ENCODE measurements around the gene ZBTB7C.

The ZBTB7C gene

GRCh38 chr18:48106976-48107781, 302.0 kb downstream of the ZBTB7C start:
- DNase-seq (ENCODE audit: insufficient read length, low spot score) (no peak), FAIRE-seq (no peak)

DNA sequence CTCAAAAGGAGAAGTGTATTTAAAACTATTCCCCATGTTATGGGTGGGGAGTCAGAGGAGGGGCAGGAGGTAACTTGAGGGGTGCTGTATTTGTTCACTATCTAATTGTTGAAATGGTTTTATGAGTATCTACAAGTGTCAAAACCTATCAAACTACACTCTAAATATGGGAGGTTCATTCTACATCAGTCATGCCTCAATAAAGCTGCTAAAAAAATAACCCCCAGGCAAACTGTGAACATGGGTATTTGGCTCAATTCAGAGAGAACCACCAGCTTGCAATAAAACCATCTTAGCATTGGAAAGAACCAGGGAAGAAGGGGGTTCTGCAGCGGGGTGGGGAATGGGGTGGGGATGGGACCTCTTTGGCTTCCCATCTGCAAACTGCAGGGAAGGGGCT, 302.7 kb downstream of the ZBTB7C start:
- no peak for FAIRE-seq

DNA sequence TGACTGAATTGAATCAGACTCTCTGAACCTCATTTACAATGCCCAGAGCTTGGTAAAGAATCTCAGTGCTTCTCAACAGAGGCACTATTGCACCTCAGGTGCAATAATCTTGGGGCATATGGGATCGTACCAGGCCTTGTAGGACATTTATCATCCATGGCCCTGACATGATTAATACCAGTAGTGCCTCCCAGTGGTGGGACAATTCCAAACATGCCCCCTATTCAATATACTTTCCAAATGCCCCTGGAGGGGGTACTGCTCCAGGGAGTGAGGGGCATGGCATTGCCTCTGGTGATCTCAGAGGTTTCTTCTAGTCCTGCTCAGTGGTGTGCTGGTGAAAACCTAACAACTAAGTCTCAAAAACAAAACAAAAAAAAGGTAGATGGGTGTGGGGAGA, 303.9 kb downstream of the ZBTB7C start:
- no peak for FAIRE-seq
- DNase-seq (ENCODE audit: insufficient read length, low spot score) = no peak

More for the DNA sequence above, 302.7 kb downstream of the ZBTB7C start:
- no peak for DNase-seq (ENCODE audit: insufficient read length, low spot score)

DNA sequence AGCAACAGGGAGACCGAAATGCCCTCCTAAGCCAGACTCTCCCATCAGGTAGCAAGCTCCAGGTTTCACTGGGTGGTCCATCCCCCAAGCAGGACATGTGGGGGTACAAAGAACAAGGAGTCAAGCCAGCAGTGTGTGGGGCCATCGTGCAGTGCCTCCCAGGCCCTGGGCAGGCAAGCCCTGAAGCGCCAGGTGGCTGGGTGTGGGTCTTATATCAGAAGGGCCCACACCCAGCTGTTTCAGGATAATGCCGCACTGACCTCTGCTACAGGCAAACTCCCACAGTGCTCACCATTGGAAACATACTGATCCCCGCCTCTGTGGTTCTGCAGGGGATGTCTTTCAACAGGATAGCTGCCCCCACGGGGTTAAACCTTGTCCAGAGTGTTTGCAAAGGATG, 304.5 kb downstream of the ZBTB7C start:
- FAIRE-seq (no peak), DNase-seq (ENCODE audit: insufficient read length, low spot score) (no peak)

DNA sequence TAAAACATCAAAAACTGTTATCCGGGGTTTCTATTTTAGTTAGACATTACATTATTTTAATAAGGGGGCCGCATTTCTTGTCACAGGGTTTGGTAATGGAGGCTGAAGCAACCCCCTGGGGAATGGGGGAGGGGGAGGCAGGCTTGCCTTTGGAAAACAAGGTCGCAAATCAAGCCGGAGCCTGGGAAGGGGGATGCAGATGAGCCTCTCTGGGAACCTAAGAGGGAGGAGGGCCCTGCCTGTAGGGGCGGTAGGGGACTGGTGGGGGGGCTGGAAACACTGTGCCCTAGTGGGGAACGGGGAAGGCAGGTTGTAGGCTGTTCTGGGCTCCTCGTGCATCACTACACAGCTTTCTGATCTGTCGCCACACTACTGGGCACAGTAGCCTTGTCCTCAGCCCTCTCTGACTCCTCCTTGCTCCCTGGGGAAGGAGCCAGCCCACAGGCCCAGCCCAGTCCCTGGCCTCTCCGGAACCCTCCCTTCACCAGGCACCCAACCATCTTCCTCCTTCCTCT, 308.5 kb downstream of the ZBTB7C start:
- FAIRE-seq = no peak
- no peak for DNase-seq (ENCODE audit: insufficient read length, low spot score)

DNA sequence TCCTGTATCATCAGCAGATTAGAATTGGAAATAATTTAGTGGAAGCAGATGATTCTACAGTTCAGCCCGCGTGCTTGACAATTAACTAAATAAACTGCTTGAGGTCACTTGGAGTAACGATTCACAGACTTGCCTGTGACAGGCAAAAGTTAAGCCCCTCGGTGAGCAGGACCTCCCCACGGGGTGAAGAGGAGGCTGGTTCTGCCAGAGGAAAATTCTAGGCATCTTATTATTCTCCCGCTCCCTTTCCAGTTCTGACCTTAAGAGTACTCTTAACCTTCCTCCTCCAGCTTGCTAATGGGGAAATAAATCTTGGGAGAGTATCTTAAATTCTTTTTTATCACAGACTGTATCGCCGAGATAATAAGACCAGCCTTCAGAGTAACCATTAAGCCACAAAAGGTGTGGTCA, 309.0 kb downstream of the ZBTB7C start:
- FAIRE-seq (no peak), DNase-seq (ENCODE audit: insufficient read length, low spot score) (no peak)

DNA sequence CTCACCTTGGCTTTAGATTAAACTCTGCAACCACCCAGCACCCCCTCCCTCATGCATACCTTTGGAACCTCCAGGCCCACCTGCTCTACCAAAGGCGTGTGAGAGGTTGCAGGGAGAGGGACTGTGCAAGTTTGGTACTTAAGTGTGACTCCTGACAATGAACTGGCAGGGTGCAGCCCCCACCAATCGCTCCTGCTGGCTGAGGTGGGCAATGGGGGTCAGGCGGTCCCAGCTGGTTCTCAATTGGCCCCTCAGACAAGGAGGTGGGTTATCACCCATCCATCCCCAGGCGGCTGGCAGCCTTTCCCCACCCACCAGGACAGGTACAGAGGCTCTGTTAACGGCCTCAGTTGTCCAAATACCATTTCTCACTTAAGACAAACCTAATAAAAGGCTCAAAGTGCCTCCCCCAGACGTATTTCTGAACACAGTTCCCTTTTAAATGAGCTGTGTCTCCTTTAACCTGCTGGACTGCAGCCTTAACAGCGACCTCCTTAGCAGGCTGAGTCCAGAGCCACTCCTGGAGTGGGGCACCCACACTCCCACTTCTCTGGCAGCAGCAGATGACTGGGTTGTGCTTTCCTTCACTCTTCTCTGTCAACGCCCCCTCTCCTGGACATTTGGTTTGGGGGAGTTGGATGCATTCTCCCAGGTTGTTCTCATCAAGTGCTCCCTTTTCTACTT, 309.6 kb downstream of the ZBTB7C start:
- DNase-seq (ENCODE audit: insufficient read length, low spot score) (no peak), FAIRE-seq (no peak)

- FAIRE-seq (no peak), DNase-seq (ENCODE audit: insufficient read length, low spot score) (no peak)
These were observed 310.6 kb downstream of the ZBTB7C start for GRCh38 chr18:48098538-48098937.

DNA sequence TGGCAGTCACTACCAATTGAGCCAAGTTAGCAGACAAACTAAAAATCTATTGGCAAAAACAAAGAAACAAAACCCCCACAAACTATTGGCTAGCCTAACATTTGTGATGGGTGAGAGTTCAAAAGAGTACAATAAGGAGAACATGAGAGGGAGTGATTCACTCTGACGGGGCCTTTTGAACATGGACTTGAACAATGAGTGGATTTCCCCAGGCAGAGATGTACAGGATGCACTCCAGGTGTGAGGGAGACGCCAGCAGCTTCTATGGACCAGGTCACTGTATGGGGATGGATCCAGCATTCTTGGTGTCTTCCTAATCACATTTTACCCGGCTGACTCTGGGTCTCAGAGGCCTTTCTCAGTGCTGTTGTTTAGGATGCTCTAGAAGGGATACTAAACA, 311.2 kb downstream of the ZBTB7C start:
- FAIRE-seq (no peak), DNase-seq (ENCODE audit: insufficient read length, low spot score) (no peak)

GRCh38 chr18:48095726-48096125, 313.5 kb downstream of the ZBTB7C start:
- FAIRE-seq (no peak), DNase-seq (ENCODE audit: insufficient read length, low spot score) (no peak)

GRCh38 chr18:48093104-48093503, 316.1 kb downstream of the ZBTB7C start:
- DNase-seq (ENCODE audit: insufficient read length, low spot score) (no peak), FAIRE-seq (no peak)

DNA sequence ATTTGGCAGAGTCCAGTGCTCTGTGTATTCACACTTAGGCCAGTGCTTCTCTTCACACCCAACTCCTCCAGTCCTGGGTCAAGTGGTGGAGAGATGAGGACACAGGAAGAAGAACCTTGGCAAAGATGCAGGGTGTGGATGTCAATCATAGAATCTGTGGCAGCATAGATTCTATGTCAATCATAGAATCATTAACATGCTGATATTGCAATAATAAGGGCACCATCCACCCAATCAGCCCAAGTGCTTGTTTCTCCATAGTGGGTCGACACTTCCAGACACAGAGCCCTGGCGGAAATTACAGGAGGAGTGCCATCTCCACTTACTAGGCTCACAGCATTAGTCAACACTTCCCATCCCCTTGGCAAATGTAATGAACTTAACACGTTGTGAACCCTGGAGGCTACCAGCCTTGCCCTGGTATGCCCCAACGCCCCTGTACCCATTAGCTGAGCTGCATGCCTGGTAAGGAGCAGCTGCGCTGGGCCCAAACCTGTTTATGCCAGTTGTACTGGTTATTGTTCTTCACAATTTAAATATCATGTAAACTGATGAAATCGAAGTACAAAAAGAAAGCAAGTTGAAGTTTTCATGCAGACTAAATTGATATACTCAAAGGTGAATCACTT, 317.2 kb downstream of the ZBTB7C start:
- FAIRE-seq (no peak), DNase-seq (ENCODE audit: insufficient read length, low spot score) (no peak)

DNA sequence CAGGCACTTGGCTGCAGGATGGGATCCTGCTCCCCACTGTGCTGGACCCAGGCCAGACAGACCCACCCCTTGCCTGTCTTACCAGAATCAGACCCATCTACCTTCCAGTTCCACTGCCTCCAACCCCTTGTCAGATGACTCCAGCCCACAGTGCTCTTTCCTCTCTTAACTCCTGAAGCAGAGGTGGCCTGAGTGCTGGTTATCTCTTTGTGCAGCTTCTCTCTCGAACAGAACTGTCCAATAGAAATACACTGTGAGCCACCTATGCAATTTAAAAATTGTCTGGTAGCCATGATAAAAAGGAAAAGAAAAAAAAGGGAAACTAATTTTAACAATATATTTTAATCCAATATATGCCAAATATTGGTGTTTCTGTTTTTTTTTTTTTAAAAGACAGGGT, 318.5 kb downstream of the ZBTB7C start:
- FAIRE-seq (no peak), DNase-seq (ENCODE audit: insufficient read length, low spot score) (no peak)

DNA sequence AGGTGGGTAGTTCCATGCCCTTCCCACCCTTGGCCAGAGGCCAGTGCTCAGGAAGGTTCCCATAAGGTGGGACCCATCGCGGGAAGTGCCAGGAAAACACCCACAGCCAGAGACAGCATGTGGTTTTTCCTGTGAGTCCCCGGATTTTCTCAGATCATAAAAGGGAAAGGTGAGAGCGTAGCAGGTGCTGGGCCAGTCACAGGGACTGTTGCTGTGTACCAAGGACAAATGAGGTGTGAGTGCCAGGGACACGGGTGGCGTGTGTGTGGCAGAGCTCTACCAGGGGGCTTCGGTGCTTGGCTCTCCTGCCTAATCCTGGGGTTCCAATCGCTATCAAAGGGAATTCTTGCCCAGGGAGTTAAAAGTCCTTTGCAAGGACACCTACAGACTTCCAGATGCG, 319.2 kb downstream of the ZBTB7C start:
- FAIRE-seq (no peak), DNase-seq (ENCODE audit: insufficient read length, low spot score) (no peak)

DNA sequence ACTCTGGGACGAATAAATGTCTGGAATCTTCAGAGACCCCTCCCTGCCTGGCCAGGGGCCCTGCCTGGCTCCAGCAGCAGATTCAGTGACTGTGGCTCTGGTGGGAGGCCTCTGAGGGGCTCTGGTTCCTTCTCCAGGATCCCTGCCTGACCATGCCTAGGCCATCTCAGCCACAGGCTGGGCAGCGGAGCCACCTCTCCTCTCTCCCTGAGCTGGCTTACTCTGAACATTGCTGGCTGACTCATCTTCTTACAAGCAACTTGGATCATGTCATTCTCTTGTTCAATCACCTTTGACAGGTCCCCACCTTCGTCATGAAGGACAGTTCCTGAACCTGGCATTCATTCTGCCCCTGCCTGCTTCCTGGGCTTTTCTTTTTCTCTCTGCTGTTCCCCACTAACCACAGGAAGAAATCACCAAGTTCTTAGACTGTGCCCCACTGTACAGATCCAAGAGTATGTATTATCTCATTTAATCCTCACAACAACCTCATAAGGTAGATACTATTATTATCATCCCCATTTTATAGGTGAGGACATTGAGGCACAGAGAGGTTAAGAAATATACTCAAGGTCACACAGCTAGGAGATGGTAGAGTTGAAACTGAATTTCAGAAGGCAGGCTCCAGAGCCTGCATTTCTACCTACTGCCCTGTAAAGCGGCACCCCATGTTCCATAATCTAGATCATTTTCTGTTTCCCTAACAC, 323.2 kb downstream of the ZBTB7C start:
- DNase-seq (ENCODE audit: insufficient read length, low spot score) = no peak
- no peak for FAIRE-seq

GRCh38 chr18:48084858-48085257, 324.3 kb downstream of the ZBTB7C start:
- DNase-seq (ENCODE audit: insufficient read length, low spot score) = no peak
- FAIRE-seq = no peak

DNA sequence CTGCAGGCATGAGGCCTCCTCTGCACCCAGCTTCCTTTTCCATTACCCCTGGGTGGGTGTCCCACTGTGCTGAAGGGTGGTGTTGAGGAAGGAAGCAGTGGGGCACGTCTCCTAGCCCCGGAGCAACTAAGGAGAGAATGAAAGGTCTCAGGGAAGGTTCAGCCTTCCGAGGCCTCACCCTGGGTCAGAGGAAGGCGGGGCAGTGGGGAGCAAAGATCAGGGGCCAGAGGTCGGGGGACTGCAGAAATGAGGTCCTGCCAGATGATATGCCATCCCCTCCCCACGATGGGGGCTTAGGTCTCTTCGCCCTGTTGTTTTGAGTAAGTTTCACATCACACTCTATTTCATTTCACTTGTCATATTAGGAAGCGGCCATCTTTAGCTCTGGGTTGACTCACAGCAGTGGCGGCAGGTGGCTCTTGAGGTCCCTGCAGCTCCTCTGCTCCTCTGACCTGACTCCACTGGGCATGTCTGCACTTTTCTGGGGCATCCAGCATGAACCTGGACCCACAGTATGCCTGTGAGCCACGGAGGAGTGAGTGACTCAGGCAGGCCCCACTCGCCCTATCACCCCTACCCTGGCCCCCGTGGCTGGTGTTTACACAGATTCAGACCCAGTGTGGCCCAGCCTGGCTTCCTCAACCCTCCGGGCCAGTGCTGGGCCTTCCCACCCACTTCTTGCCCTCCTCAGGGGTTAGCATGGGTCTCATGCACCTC, 325.0 kb downstream of the ZBTB7C start:
- FAIRE-seq = no peak
- no peak for DNase-seq (ENCODE audit: insufficient read length, low spot score)

DNA sequence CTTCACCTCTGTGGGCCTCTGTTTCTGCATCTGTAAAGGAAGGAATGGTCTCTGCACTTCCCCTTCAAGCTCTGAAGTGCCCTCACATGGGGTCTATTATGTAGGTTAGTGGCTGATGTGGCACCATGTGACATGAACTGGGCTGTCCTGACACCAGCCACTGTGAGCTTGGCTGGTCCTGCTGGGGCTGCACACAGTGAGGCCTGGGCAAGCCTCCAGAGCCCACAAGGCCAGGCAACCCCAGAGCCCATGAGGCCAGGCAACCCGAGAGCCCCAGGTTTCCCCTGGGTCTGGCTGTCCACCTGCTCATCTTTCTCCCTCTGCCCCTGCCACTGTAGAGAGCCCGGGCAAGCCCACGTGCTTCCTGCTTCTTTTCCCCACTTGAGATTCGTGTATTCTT, 328.6 kb downstream of the ZBTB7C start:
- FAIRE-seq (no peak), DNase-seq (ENCODE audit: insufficient read length, low spot score) (no peak)

- no peak for DNase-seq (ENCODE audit: insufficient read length, low spot score)
- no peak for FAIRE-seq
These were observed 329.3 kb downstream of the ZBTB7C start for GRCh38 chr18:48079885-48080284.

DNA sequence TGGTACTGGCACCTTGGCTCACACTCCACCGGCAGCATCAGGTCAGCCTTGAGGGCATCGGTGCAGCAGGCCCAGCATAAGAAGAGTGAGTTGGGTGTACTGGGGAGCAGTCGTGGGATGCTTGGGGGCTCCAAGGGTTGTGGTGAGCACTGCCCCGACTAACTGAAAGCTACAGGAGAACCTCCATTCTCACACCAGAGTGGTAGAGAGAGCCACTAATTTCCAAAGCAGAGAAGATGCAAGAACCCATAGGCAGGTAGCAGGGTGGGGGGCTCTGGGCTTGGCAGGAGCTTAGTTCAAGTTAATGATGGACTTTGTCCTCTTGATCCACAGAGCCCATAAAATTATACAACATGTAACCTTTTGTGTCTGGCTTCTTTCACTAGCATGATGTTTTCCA, 330.7 kb downstream of the ZBTB7C start:
- FAIRE-seq (no peak), DNase-seq (ENCODE audit: insufficient read length, low spot score) (no peak)
